Fibroblast of villous mesenchyme (primary cell): ENCODE results near the gene ZSCAN30. TPM values are rescaled to one million over a fixed set of nuclear protein-coding genes. Genes with fewer than 3 reads are reported as not detected.

Experiments
- DNase-seq: peaks from one replicate; pipeline ENCODE4 v3.0.0-alpha.2; 2010; ENCODE audit warnings: low read depth
- H3K4me3 ChIP-seq: 2 replicates; pipeline ENCODE4 v1.5.1; 2011; ENCODE audit warnings: low read depth, mild to moderate bottlenecking, low read length
- total RNA-seq: library from RNA; depleted of rRNA; stranded (reverse); fragments of >200 nt; gene quantifications from 2 replicates; pipeline ENCODE4 v1.2.3, GENCODE V29; 2012
- TF ChIP-seq, protein P1 (sequence below): IDR thresholded peaks from 2 replicates; pipeline ENCODE4 v1.5.1; 2012; ENCODE audit warnings: low read depth, mild to moderate bottlenecking, low read length; ENCODE audit not compliant: insufficient read depth

ZSCAN30 gene
- total RNA-seq, 1 donor = 21.6 TPM

DNA sequence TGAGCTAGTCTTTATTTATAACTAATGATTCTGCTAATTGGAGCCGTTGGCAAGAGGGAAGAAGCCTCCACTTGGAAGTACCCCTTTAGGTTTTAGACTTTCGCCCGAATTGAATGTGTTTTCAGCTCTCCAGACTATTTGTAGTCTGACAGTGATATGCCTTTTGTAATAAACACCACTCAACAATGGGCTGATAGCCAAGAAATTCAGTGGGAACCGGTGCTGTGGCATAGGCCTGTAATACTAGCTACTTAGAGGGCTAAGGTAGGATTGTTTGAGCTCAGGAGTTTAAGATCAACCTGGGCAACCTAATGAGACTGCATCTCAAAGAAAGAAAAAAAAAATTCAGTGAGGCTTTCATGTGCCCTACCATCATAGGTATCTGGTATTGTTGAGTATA lies 13.6 kb upstream of the ZSCAN30 start:
- no peak overlapping the region for H3K4me3 ChIP-seq
- DNase-seq = no peak
- TF ChIP-seq, protein P1, sequence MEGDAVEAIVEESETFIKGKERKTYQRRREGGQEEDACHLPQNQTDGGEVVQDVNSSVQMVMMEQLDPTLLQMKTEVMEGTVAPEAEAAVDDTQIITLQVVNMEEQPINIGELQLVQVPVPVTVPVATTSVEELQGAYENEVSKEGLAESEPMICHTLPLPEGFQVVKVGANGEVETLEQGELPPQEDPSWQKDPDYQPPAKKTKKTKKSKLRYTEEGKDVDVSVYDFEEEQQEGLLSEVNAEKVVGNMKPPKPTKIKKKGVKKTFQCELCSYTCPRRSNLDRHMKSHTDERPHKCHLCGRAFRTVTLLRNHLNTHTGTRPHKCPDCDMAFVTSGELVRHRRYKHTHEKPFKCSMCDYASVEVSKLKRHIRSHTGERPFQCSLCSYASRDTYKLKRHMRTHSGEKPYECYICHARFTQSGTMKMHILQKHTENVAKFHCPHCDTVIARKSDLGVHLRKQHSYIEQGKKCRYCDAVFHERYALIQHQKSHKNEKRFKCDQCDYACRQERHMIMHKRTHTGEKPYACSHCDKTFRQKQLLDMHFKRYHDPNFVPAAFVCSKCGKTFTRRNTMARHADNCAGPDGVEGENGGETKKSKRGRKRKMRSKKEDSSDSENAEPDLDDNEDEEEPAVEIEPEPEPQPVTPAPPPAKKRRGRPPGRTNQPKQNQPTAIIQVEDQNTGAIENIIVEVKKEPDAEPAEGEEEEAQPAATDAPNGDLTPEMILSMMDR = no peak

DNA sequence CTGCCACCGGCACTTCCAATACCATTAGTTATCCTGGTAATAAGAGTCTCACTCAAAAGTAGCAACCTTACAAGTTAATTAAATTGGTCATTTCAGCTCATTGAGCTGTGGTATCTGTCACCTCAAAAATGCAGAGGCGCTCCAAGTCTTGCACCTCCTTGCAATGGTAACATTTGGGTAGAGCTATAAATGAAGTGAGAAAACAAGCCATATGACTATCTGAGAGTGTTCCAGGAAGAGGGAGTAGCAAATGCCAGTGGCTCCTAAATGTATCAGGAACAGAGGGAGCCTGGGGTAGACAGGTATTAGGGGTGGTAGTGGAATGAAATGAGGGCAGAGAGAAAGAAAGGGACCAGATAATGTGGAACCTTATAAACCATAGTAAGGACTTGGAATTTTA lies 6.0 kb upstream of the ZSCAN30 start:
- DNase-seq = no peak
- TF ChIP-seq, protein P1 = no peak
- no peak overlapping the region for H3K4me3 ChIP-seq

DNA sequence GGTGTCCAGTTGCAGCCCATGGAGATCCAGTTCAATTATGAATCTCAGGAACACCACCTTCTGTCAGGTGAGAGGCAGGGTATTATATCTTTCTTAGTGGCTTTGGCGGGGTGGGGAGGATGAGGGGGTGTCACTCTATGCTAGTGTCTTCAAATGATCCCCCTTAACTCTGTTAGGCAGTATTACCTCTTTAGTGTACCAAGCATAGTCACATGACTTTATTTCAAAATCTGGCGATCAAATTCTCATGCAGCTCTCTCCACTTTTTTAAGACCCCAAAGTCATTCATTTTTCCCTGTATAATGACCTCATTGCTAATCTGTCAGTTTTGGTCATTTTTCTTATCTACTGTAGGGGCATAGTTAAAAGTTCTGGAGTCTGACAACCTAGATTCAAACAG lies 1.1 kb upstream of the ZSCAN30 start:
- DNase-seq = no peak
- TF ChIP-seq, protein P1 = no peak

DNA sequence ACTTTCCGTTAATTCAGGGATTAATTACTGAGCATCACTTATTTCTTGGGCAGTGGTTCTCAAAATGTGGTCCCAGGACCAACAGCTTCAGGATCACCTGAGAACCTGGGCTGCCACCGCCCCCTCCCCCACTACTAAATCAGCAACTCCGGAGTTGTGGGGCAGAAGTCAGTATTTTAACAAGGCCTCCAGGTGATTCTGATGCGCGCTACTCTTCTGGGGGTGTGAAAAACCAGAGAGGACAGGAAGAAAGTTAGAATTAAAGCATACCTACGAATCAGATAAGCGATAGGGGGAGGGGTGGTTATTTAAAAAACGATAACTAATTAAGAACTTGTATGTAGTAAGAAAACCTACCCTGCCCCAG lies 319 bp downstream of the ZSCAN30 start:
- TF ChIP-seq, protein P1 = no peak
- H3K4me3 ChIP-seq = peak overlapping the region; percentile 98
- no peak for DNase-seq

More for the DNA sequence above, 1.1 kb upstream of the ZSCAN30 start:
- peak overlapping the region; percentile 98 for H3K4me3 ChIP-seq

DNA sequence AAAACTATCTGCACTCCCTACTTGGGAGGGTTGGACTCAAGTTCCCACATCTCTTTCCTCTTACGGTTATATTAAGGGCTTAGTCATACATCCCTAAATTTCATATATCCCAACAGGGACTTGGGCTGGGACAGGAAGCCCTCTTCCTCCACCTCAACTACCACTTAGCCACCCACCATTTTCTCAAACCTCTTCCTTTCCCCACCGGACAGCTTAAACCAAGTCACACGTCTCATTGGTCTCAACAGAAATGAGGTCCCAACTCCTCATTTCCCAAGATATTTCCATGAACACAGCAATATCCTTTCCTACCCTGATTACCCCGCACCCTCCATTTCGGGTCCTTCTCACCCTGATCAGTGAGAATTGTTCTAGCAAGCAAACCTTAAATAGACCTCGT lies 736 bp downstream of the ZSCAN30 start:
- H3K4me3 ChIP-seq = peak overlapping the region; percentile 98
- peak; percentile 14 for DNase-seq
- TF ChIP-seq, protein P1 = no peak

DNA sequence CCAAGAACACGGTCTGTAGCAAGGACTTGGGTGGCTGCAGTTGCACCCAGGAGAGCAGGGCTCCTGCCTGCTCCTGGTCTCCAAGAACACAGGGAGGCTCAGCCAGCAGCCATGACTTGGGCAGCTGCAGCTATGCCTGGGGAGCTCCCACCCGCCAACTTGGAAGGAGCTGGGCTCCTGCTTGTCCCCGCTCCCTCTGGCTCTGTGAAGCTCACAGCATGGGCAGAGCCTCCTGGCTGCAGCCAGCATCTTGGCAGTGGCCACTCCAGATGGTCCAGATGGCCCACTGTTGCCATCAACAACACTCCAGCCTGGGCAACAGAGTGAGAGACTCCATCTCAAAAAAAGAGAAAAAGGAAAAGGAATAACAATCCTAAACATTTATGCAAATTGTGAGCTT lies 5.2 kb downstream of the ZSCAN30 start:
- DNase-seq = no peak
- TF ChIP-seq, protein P1 = no peak
- H3K4me3 ChIP-seq = no peak overlapping the region
